HCT116 (cell line): Measurements from ENCODE around the gene NHERF1. TPM values are rescaled to one million over a fixed set of nuclear protein-coding genes. Genes with fewer than 3 reads are reported as not detected.

Experiments
- ATAC-seq: fragments of 200-7000 bp; cut with Tn5 transposase; 2 replicates; pipeline ENCODE4 v1.9.1; 2020; ENCODE audit warnings: mild to moderate bottlenecking, moderate library complexity
- BruUV-seq: library from RNA; stranded (reverse); fragments of 400-500 nt; replicated peaks from 2 replicates; lab custom pipeline; 2021; lab: Mats Ljungman, UMichigan
- CTCF ChIA-PET: fragments of 300-600 bp; sonication (Branson Sonifier 250); formaldehyde crosslinking; loops from one replicate; lab custom pipeline; 2021; ENCODE audit warnings: antibody characterized with exemption; lab: Charles Lee
- POLR2A ChIA-PET: fragments of 300-600, 350-600 bp; sonication (Branson Sonifier 250); formaldehyde crosslinking; loops from one replicate; lab custom pipeline; 2021; ENCODE audit warnings: antibody characterized with exemption; lab: Charles Lee
- RAD21 ChIA-PET, 2 experiments: fragments of 300-600 bp; sonication (Branson Sonifier 250); formaldehyde crosslinking; loops; one replicate each; lab custom pipeline; 2023; ENCODE audit warnings: low total read pairs in 2 of 2; ENCODE audit not compliant: uncharacterized antibody in 2 of 2, unreplicated experiment in 2 of 2, low non-redundant PET in 1 of 2; lab: Charles Lee
- DNase-seq: peaks from one replicate; pipeline ENCODE4 v3.0.0-alpha.2; 2010; ENCODE audit warnings: low read depth, low spot score
- H2AFZ ChIP-seq: fragments of 200-600 bp; shearing (Covaris generic), sonication (generic); 2 replicates; pipeline ENCODE4 v1.6.1; 2017; ENCODE audit warnings: low read depth, mixed run types, mixed read lengths, antibody characterized with exemption, low read length; ENCODE audit not compliant: poor library complexity, severe bottlenecking
- H3K27ac ChIP-seq: 2 replicates; pipeline ENCODE4 v1.5.1; 2012; ENCODE audit warnings: low read depth, low read length
- H3K27me3 ChIP-seq: fragments of 200-600 bp; sonication (generic); 2 replicates; pipeline ENCODE4 v1.6.1; 2016; ENCODE audit warnings: mixed run types, low read length, mixed read lengths; ENCODE audit not compliant: insufficient read depth
- H3K36me3 ChIP-seq, 2 experiments: fragments of 200-500 bp in 1 of 2; fragments of 200-600 bp in 1 of 2; sonication (Bioruptor generic) in 1 of 2; sonication (generic) in 1 of 2; 2 replicates each; pipeline versions ENCODE4 v1.5.1 to v1.6.1; 2014 to 2016; ENCODE audit warnings: low read length in 2 of 2, inconsistent platforms in 1 of 2, mixed read lengths in 1 of 2, mixed run types in 1 of 2; ENCODE audit not compliant: insufficient read depth in 2 of 2, control insufficient read depth in 1 of 2
- H3K4me1 ChIP-seq, 2 experiments: fragments of 200-600 bp in 1 of 2; sonication (generic) in 1 of 2; 2 replicates each; pipeline versions ENCODE4 v1.5.1 to v1.6.1; 2012 to 2017; ENCODE audit warnings: low read length in 2 of 2, inconsistent platforms in 1 of 2, mild to moderate bottlenecking in 1 of 2, mixed read lengths in 1 of 2, mixed run types in 1 of 2, moderate library complexity in 1 of 2; ENCODE audit not compliant: insufficient read depth in 2 of 2, control insufficient read depth in 1 of 2
- H3K4me2 ChIP-seq: fragments of 200-600 bp; sonication (generic); 2 replicates; pipeline ENCODE4 v1.6.1; 2017; ENCODE audit warnings: mixed run types, low read length, mixed read lengths
- H3K4me3 ChIP-seq, 2 experiments: fragments of 200-600 bp in 1 of 2; sonication (generic) in 1 of 2; replicated peaks in 1 of 2; 2 replicates each; pipeline ENCODE4 v1.5.1; 2011 to 2016; ENCODE audit warnings: low read length in 2 of 2, control low read depth in 1 of 2, low read depth in 1 of 2, mild to moderate bottlenecking in 1 of 2, mixed read lengths in 1 of 2, mixed run types in 1 of 2
- H3K79me2 ChIP-seq: fragments of 200-600 bp; sonication (generic); 2 replicates; pipeline ENCODE4 v1.6.1; 2017; ENCODE audit warnings: mild to moderate bottlenecking, mixed run types, low read length, moderate library complexity, mixed read lengths; ENCODE audit not compliant: insufficient read depth
- H3K9ac ChIP-seq: fragments of 200-600 bp; sonication (generic); 2 replicates; pipeline ENCODE4 v1.6.1; 2016; ENCODE audit warnings: low read length, mixed read lengths
- H3K9me2 ChIP-seq: fragments of 200-600 bp; sonication (generic), shearing (Covaris generic); 2 replicates; pipeline ENCODE4 v1.6.1; 2017; ENCODE audit warnings: mixed run types, mild to moderate bottlenecking, moderate library complexity; ENCODE audit not compliant: insufficient read depth
- H3K9me3 ChIP-seq, 2 experiments: fragments of 200-500 bp in 1 of 2; fragments of 200-600 bp in 1 of 2; sonication (Bioruptor generic) in 1 of 2; sonication (generic) in 1 of 2; 2 replicates each; pipeline ENCODE4 v1.6.1; 2014 to 2017; ENCODE audit warnings: low read length in 2 of 2, mixed read lengths in 2 of 2, inconsistent platforms in 1 of 2, low read depth in 1 of 2, mild to moderate bottlenecking in 1 of 2, mixed run types in 1 of 2, moderate library complexity in 1 of 2; ENCODE audit not compliant: control insufficient read depth in 1 of 2, insufficient read depth in 1 of 2
- H4K20me1 ChIP-seq: fragments of 200-600 bp; sonication (generic), shearing (Covaris generic); 2 replicates; pipeline ENCODE4 v1.6.1; 2017; ENCODE audit warnings: mixed run types, mild to moderate bottlenecking, moderate library complexity; ENCODE audit not compliant: insufficient read depth
- CBX3 ChIP-seq: IDR thresholded peaks from 2 replicates; pipeline ENCODE4 v1.6.1; 2012; ENCODE audit warnings: low read depth
- CEBPB ChIP-seq: IDR thresholded peaks from 2 replicates; pipeline ENCODE4 v1.6.1; 2012; ENCODE audit warnings: low read depth
- EGR1 ChIP-seq: IDR thresholded peaks from 2 replicates; pipeline ENCODE4 v1.6.1; 2012; ENCODE audit warnings: low read depth
- EZH2 ChIP-seq: fragments of 200-600 bp; sonication (generic); IDR thresholded peaks from 2 replicates; pipeline ENCODE4 v1.6.1; 2017; ENCODE audit warnings: antibody characterized with exemption, mixed run types
- EZH2phosphoT487 ChIP-seq: fragments of 200-600 bp; IDR thresholded peaks from 2 replicates; pipeline ENCODE4 v1.6.1; 2018; ENCODE audit warnings: antibody characterized with exemption, borderline replicate concordance
- FOSL1 ChIP-seq: IDR thresholded peaks from 2 replicates; pipeline ENCODE4 v1.6.1; 2012; ENCODE audit warnings: low read depth
- POLR2A ChIP-seq: IDR thresholded peaks from 2 replicates; pipeline ENCODE4 v1.7.0; 2011; ENCODE audit warnings: borderline replicate concordance; ENCODE audit not compliant: insufficient read depth, insufficient read length; ENCODE audit errors: extremely low read depth
- SIN3A ChIP-seq: IDR thresholded peaks from 2 replicates; pipeline ENCODE4 v1.6.1; 2012; ENCODE audit warnings: low read depth
- SP1 ChIP-seq: IDR thresholded peaks from 2 replicates; pipeline ENCODE4 v1.6.1; 2012; ENCODE audit warnings: low read depth
- SRF ChIP-seq: IDR thresholded peaks from 2 replicates; pipeline ENCODE4 v1.6.1; 2012; ENCODE audit warnings: low read depth
- TCF7L2 ChIP-seq: IDR thresholded peaks from 2 replicates; pipeline ENCODE4 v1.7.0; 2011; ENCODE audit warnings: borderline replicate concordance, inconsistent platforms; ENCODE audit not compliant: insufficient read depth, insufficient read length; ENCODE audit errors: extremely low read depth
- YY1 ChIP-seq: IDR thresholded peaks from 2 replicates; pipeline ENCODE4 v1.6.1; 2011; ENCODE audit warnings: low read length, low read depth, moderate library complexity, mild to moderate bottlenecking; ENCODE audit not compliant: insufficient replicate concordance; ENCODE audit errors: extremely low read depth
- ZFX ChIP-seq: fragments of 450-650 bp; IDR thresholded peaks from 2 replicates; pipeline ENCODE4 v1.6.1; 2017
- ZNF274 ChIP-seq: fragments of 200-500 bp; sonication (Bioruptor generic); IDR thresholded peaks from 2 replicates; pipeline ENCODE4 v1.6.1; 2014; ENCODE audit warnings: mild to moderate bottlenecking, low read depth, low read length, inconsistent platforms
- intact Hi-C: fragments of 100-400 bp; cut with micrococcal nuclease; formaldehyde crosslinking; loops from 2 replicates; pipeline ENCODE4 v1.10.0; 2022
- total RNA-seq: library from RNA; stranded (reverse); gene quantifications from one replicate; pipeline ENCODE4 v1.2.1, GENCODE V29; 2021; ENCODE audit not compliant: unreplicated experiment
- TF ChIP-seq, protein P1 (sequence below): IDR thresholded peaks from 2 replicates; pipeline ENCODE4 v1.6.1; 2011; ENCODE audit warnings: mild to moderate bottlenecking, low read length, moderate library complexity; ENCODE audit not compliant: insufficient replicate concordance; ENCODE audit errors: extremely low read depth
- TF ChIP-seq, protein P2 (sequence below): IDR thresholded peaks from 2 replicates; pipeline ENCODE4 v1.6.1; 2012
- TF ChIP-seq, protein P3 (sequence below): IDR thresholded peaks from 2 replicates; pipeline ENCODE4 v1.6.1; 2012
- TF ChIP-seq, protein P4 (sequence below), 3 experiments: fragments of 200-600 bp in 1 of 3; sonication (generic) in 1 of 3; IDR thresholded peaks in 2 of 3; conservative IDR thresholded peaks in 1 of 3; 2 replicates each; pipeline ENCODE4 v1.5.1; 2012 to 2017; ENCODE audit warnings: low read depth in 2 of 3, low read length in 2 of 3, antibody characterized with exemption in 1 of 3, borderline replicate concordance in 1 of 3, control low read depth in 1 of 3, mild to moderate bottlenecking in 1 of 3, mixed read lengths in 1 of 3, mixed run types in 1 of 3, moderate library complexity in 1 of 3; ENCODE audit not compliant: insufficient read depth in 1 of 3

NHERF1 gene
- total RNA-seq, 1 experiment from 2014 or later, result 129 TPM

DNA sequence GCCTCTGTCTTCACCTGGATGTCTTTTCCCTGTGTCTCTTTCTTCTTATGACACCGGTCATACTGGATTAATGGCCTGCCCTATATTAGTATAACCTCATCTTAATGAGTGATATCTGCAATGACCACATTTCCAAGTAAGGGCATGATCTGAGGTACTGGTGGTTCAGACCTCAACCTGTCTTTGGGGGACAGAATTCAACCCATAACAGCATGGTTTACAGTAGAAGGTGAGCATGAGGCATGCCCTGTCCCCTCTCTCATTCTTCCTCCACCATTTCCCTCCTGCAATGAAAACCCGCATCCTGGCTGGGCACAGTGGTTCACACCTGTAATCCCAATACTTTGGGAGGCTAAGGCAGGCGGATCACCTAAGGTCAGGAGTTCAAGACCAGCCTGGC lies 14.2 kb upstream of the NHERF1 start:
- Histone ChIP-seq H3K4me2 (no peak overlapping the region), H3K27ac (no peak overlapping the region), H2AFZ (no peak overlapping the region), H3K36me3 (no peaks in the 10 kb centered on the region), H3K4me1 (peaks cover 20 to 27% of the 10 kb centered on the region in 2 experiments), H3K9me2 (no peaks in the 10 kb centered on the region), H3K4me3 (no peak overlapping the region), H3K79me2 (no peaks in the 10 kb centered on the region), H3K9ac (no peak overlapping the region), H3K27me3 (no peaks in the 10 kb centered on the region), H4K20me1 (no peaks in the 10 kb centered on the region), H3K9me3 (no peaks in the 10 kb centered on the region)
- no TSS peak for BruUV-seq
- no peak for TF ChIP-seq CEBPB
- TF ChIP-seq ZFX, result no peak
- TF ChIP-seq SP1, result no peak
- TF ChIP-seq, protein P1, sequence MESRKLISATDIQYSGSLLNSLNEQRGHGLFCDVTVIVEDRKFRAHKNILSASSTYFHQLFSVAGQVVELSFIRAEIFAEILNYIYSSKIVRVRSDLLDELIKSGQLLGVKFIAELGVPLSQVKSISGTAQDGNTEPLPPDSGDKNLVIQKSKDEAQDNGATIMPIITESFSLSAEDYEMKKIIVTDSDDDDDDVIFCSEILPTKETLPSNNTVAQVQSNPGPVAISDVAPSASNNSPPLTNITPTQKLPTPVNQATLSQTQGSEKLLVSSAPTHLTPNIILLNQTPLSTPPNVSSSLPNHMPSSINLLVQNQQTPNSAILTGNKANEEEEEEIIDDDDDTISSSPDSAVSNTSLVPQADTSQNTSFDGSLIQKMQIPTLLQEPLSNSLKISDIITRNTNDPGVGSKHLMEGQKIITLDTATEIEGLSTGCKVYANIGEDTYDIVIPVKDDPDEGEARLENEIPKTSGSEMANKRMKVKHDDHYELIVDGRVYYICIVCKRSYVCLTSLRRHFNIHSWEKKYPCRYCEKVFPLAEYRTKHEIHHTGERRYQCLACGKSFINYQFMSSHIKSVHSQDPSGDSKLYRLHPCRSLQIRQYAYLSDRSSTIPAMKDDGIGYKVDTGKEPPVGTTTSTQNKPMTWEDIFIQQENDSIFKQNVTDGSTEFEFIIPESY, result no peak
- TF ChIP-seq, protein P2, sequence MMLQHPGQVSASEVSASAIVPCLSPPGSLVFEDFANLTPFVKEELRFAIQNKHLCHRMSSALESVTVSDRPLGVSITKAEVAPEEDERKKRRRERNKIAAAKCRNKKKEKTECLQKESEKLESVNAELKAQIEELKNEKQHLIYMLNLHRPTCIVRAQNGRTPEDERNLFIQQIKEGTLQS, result no peak
- TF ChIP-seq ZNF274, result no peak
- no peak for TF ChIP-seq EZH2phosphoT487
- no peak for TF ChIP-seq CBX3
- TF ChIP-seq EZH2, result no peak
- TF ChIP-seq, protein P3, sequence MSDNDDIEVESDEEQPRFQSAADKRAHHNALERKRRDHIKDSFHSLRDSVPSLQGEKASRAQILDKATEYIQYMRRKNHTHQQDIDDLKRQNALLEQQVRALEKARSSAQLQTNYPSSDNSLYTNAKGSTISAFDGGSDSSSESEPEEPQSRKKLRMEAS, result no peak
- TF ChIP-seq SRF, result no peak
- no peak for TF ChIP-seq SIN3A
- no peak for TF ChIP-seq POLR2A
- TF ChIP-seq EGR1, result no peak
- TF ChIP-seq, protein P4, sequence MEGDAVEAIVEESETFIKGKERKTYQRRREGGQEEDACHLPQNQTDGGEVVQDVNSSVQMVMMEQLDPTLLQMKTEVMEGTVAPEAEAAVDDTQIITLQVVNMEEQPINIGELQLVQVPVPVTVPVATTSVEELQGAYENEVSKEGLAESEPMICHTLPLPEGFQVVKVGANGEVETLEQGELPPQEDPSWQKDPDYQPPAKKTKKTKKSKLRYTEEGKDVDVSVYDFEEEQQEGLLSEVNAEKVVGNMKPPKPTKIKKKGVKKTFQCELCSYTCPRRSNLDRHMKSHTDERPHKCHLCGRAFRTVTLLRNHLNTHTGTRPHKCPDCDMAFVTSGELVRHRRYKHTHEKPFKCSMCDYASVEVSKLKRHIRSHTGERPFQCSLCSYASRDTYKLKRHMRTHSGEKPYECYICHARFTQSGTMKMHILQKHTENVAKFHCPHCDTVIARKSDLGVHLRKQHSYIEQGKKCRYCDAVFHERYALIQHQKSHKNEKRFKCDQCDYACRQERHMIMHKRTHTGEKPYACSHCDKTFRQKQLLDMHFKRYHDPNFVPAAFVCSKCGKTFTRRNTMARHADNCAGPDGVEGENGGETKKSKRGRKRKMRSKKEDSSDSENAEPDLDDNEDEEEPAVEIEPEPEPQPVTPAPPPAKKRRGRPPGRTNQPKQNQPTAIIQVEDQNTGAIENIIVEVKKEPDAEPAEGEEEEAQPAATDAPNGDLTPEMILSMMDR (IDR thresholded peaks at IDR 0.05 in 2 of 3, conservative IDR thresholded peaks at IDR 0.05 in 1 of 3; ENCODE audit: borderline replicate concordance in 1 of 3, insufficient read depth in 1 of 3, low read depth in 2 of 3, low read length in 2 of 3), result no peak
- TF ChIP-seq FOSL1, result no peak
- TF ChIP-seq TCF7L2, result no peak
- TF ChIP-seq YY1, result no peak
- ChIA-PET RAD21 (no interaction called here), CTCF (interaction anchor here (0.7 to 5.0 kb wide), 3 partner anchors 77 to 171 kb away, joined by 3 to 253 read pairs (median 3); no protein-coding TSS in a partner anchor), POLR2A (no interaction called here)
- ATAC-seq (no peak), DNase-seq (no peak)
- intact Hi-C loops, result no loop called here
